ENCODE results near the gene MGMT.

The MGMT gene

GRCh38 chr10:129522041-129522585 lies 55.1 kb downstream of the MGMT start:
- DNase-seq = no peak

- DNase-seq = no peak
These were observed 56.1 kb downstream of the MGMT start for GRCh38 chr10:129523031-129523722.

GRCh38 chr10:129523723-129524316 lies 56.8 kb downstream of the MGMT start:
- DNase-seq = no peak

- DNase-seq = no peak
These were observed 57.9 kb downstream of the MGMT start for GRCh38 chr10:129524936-129525335.

GRCh38 chr10:129525401-129525801 lies 58.4 kb downstream of the MGMT start:
- DNase-seq = no peak

- DNase-seq = no peak
These were observed 59.9 kb downstream of the MGMT start for GRCh38 chr10:129526943-129527342.

- DNase-seq = no peak
These were observed 61.4 kb downstream of the MGMT start for GRCh38 chr10:129528376-129528978.

GRCh38 chr10:129530581-129530980 lies 63.5 kb downstream of the MGMT start:
- DNase-seq = no peak

GRCh38 chr10:129531195-129531968 lies 64.3 kb downstream of the MGMT start:
- no peak for DNase-seq

- no peak for DNase-seq
These were observed 65.1 kb downstream of the MGMT start for GRCh38 chr10:129531969-129532660.

- DNase-seq = no peak
These were observed 65.8 kb downstream of the MGMT start for GRCh38 chr10:129532838-129533237.

GRCh38 chr10:129533281-129533680 lies 66.2 kb downstream of the MGMT start:
- DNase-seq = no peak

- no peak for DNase-seq
These were observed 67.8 kb downstream of the MGMT start for GRCh38 chr10:129534826-129535225.

GRCh38 chr10:129536336-129536735 lies 69.3 kb downstream of the MGMT start:
- DNase-seq = no peak

- no peak for DNase-seq
These were observed 70.1 kb downstream of the MGMT start for GRCh38 chr10:129537151-129537550.

GRCh38 chr10:129538236-129538635 lies 71.2 kb downstream of the MGMT start:
- no peak for DNase-seq

- DNase-seq = no peak
These were observed 74.2 kb downstream of the MGMT start for GRCh38 chr10:129541200-129541599.

- DNase-seq = no peak
These were observed 74.9 kb downstream of the MGMT start for GRCh38 chr10:129541748-129542487.

- no peak for DNase-seq
These were observed 75.5 kb downstream of the MGMT start for GRCh38 chr10:129542589-129542988.

- no peak for DNase-seq
These were observed 77.5 kb downstream of the MGMT start for GRCh38 chr10:129544205-129545202.

- DNase-seq = no peak
These were observed 78.2 kb downstream of the MGMT start for GRCh38 chr10:129545261-129545660.
